MM.1S (cell line): ENCODE measurements around the gene SLFN12L.
"Not testable (repeated sequence)": the region's sequence is repeated elsewhere in the genome, so short reads cannot be mapped to it uniquely, and the experiment has no call there.

Source experiments
- CTCF ChIP-seq: fragments of 300-600 bp; sonication (generic); IDR thresholded peaks from 2 replicates; pipeline ENCODE4 v1.5.1; 2016; ENCODE audit warnings: antibody characterized with exemption, low read length, mixed read lengths
- EZH2 ChIP-seq: fragments of 300-600 bp; sonication (generic); optimal IDR thresholded peaks from 2 replicates; pipeline ENCODE3; 2017; ENCODE audit warnings: low read depth, mild to moderate bottlenecking, antibody characterized with exemption, low read length, mixed read lengths
- EZH2phosphoT487 ChIP-seq: fragments of 300-600 bp; sonication (generic); IDR thresholded peaks from 2 replicates; pipeline ENCODE4 v1.6.1; 2018; ENCODE audit warnings: antibody characterized with exemption, low read length

GRCh38 chr17:35535406-35535805, 2.1 kb downstream of the SLFN12L start:
- TF ChIP-seq EZH2phosphoT487, CTCF, EZH2: not testable (repeated sequence)
